Osteocyte (in vitro differentiated cells): ENCODE data around the gene FMNL3. TPM values are rescaled to one million over a fixed set of nuclear protein-coding genes. Genes with fewer than 3 reads are reported as not detected.

ENCODE experiments used
- DNase-seq: peaks from one replicate; pipeline ENCODE4 v3.0.0; 2021; ENCODE audit warnings: mixed read lengths; ENCODE audit not compliant: unreplicated experiment; ENCODE audit errors: extremely low spot score
- H3K27ac Mint-ChIP-seq: one replicate; pipeline ENCODE4 v1.8.0; 2021; ENCODE audit warnings: mild to moderate bottlenecking, mixed read lengths; ENCODE audit not compliant: unreplicated experiment
- H3K27me3 Mint-ChIP-seq: one replicate; pipeline ENCODE4 v1.8.0; 2021; ENCODE audit warnings: mixed read lengths; ENCODE audit not compliant: unreplicated experiment
- H3K36me3 Mint-ChIP-seq: one replicate; pipeline ENCODE4 v1.8.0; 2021; ENCODE audit warnings: mixed read lengths; ENCODE audit not compliant: unreplicated experiment
- H3K4me1 Mint-ChIP-seq: one replicate; pipeline ENCODE4 v1.8.0; 2021; ENCODE audit warnings: mixed read lengths; ENCODE audit not compliant: unreplicated experiment
- H3K4me3 Mint-ChIP-seq: one replicate; pipeline ENCODE4 v1.8.0; 2021; ENCODE audit warnings: mild to moderate bottlenecking, moderate library complexity, mixed read lengths; ENCODE audit not compliant: unreplicated experiment
- H3K9me3 Mint-ChIP-seq: one replicate; pipeline ENCODE4 v1.8.0; 2021; ENCODE audit warnings: mixed read lengths; ENCODE audit not compliant: unreplicated experiment
- total RNA-seq: library from RNA; stranded (reverse); gene quantifications from 2 replicates; pipeline ENCODE4 v1.2.1, GENCODE V29; 2021
- TF ChIP-seq, protein P1 (sequence below): fragments of 200-600 bp; sonication (generic); IDR thresholded peaks from 2 replicates; pipeline ENCODE4 v1.5.0; 2021; ENCODE audit warnings: antibody characterized with exemption, mild to moderate bottlenecking, moderate library complexity

The FMNL3 gene
- total RNA-seq, 1 donor from 2014 or later: 37.4 TPM

DNA sequence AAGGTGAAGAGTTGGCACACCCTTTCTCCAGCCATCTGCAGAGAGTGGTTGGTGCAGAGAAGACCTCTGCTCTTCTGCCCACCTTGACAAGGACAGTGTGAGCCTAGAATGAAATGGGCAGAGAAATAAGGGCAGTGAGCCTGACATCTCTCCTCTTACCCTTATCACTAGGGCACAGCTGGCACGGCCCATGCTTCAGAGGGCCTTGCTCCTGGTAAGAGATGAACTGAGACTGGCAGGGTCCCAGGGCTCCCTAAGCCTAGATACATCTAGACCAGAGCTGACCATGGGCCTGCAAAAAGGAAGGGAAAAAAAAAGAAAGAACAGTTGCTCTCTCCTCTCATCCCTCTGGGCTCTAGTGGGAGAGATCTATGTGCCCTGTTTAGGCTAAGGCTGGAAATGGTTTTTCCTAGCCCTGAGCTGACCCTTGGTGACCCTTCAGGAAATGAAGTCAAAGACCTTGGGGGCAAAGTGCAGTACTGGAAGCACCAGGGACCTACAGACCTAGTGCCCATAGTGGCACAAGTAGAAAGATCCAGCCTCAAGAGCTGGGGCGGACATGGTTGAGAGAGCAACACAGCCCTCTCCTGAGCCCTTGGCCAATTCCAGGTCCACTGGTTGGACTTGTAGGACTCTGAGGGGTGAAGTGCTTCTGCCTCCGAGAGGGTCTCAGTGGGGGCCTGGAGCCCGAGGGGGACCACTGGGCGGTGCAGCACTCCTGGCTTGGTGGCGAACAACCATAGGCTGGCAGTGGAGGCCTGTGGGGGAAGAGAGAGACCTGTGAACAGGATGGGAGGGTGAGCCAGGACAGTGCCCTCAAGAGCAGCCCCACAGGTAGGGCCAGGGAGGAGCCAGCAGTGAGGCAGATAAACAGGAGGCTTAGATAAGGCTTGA is 61.8 kb downstream of the FMNL3 start:
- H3K4me3 Mint-ChIP-seq: no peak overlapping the region
- H3K36me3 Mint-ChIP-seq: peaks cover 38% of the 10 kb centered on the region
- peak overlapping the region; percentile 35 for H3K27ac Mint-ChIP-seq
- H3K27me3 Mint-ChIP-seq: no peaks in the 10 kb centered on the region
- peaks cover 22% of the 10 kb centered on the region for H3K4me1 Mint-ChIP-seq
- no peaks in the 10 kb centered on the region for H3K9me3 Mint-ChIP-seq
- TF ChIP-seq, protein P1, sequence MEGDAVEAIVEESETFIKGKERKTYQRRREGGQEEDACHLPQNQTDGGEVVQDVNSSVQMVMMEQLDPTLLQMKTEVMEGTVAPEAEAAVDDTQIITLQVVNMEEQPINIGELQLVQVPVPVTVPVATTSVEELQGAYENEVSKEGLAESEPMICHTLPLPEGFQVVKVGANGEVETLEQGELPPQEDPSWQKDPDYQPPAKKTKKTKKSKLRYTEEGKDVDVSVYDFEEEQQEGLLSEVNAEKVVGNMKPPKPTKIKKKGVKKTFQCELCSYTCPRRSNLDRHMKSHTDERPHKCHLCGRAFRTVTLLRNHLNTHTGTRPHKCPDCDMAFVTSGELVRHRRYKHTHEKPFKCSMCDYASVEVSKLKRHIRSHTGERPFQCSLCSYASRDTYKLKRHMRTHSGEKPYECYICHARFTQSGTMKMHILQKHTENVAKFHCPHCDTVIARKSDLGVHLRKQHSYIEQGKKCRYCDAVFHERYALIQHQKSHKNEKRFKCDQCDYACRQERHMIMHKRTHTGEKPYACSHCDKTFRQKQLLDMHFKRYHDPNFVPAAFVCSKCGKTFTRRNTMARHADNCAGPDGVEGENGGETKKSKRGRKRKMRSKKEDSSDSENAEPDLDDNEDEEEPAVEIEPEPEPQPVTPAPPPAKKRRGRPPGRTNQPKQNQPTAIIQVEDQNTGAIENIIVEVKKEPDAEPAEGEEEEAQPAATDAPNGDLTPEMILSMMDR: no peak
- DNase-seq: no peak

DNA sequence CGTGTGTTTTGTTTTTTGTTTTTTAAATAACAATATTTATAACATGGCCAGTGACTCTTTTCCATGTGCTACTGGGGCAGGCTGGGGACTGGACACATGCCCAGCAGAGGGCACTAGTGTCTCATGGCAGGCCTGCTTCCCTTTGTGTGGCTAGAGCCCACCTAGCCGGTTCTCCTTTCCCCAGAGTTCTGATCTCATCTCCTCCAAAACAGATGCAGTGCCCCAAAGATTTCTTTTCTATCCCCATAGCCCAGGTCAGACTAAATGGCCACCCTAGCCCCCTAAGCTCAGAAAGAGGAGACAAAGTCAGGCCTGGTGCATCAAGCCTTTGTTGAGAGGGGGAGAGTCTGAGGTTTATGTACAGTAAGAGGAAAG is 62.6 kb downstream of the FMNL3 start:
- TF ChIP-seq, protein P1: peak; percentile 98
- peaks cover 37% of the 10 kb centered on the region for H3K36me3 Mint-ChIP-seq
- peaks cover 22% of the 10 kb centered on the region for H3K4me1 Mint-ChIP-seq
- H3K27ac Mint-ChIP-seq: peak overlapping the region; percentile 81
- no peaks in the 10 kb centered on the region for H3K9me3 Mint-ChIP-seq
- H3K27me3 Mint-ChIP-seq: no peaks in the 10 kb centered on the region
- peak; percentile 91 for DNase-seq
- no peak overlapping the region for H3K4me3 Mint-ChIP-seq

DNA sequence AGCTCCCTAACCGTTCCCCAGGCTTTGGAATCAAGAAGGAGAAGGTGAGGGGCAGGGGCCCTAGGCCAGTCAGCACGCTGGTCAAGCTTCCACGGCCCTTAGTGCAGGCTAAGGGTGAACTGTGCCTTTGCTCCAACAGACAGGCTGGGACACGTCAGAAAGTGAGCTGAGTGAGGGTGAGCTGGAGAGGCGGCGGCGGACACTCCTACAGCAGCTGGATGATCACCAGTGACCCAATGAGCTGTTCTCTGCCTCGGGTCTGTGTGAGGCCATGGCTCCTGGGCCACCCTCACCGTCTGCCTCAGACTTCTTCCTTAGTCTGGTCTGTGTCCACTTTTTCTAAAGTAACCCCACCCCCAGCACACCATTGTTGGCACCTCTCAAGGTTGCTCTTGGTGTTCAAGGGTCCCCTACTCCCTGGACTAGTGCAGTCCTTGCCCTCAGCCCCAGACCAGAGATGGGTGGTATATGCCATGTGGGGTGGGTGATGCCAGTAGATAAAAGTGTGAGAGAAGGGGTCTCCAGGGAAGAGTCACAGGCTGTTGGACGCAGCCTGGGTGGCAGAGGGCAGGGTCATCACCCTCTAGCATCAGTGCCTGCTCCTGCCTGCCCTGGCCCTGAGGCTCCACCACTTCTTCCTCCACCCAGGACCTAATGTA is 63.1 kb downstream of the FMNL3 start:
- no peak overlapping the region for H3K4me3 Mint-ChIP-seq
- H3K4me1 Mint-ChIP-seq: peaks cover 20% of the 10 kb centered on the region
- no peaks in the 10 kb centered on the region for H3K27me3 Mint-ChIP-seq
- H3K9me3 Mint-ChIP-seq: no peaks in the 10 kb centered on the region
- TF ChIP-seq, protein P1: no peak
- peak overlapping the region; percentile 81 for H3K27ac Mint-ChIP-seq
- H3K36me3 Mint-ChIP-seq: peaks cover 35% of the 10 kb centered on the region
- no peak for DNase-seq

DNA sequence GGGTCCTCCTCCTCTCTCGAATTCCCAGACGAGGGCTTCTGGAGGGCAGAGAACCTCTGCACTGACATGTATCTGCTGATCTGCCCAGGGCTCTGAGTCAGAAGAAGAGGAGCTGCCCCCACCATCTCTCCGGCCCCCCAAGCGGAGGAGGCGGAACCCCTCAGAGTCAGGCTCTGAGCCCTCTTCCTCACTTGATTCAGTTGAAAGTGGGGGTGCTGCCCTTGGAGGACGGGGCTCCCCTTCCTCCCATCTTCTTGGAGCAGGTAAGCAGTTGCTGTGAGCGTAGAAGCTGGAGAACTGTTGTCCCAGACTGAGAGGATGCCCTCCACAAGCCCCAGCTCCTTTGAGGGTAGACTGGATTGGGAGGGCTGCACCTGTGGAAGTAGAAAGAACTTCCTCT is 64.1 kb downstream of the FMNL3 start:
- Mint-ChIP-seq H3K9me3 (no peaks in the 10 kb centered on the region), H3K36me3 (peaks cover 30% of the 10 kb centered on the region), H3K4me3 (no peak overlapping the region), H3K27me3 (no peaks in the 10 kb centered on the region), H3K27ac (no peak overlapping the region), H3K4me1 (peaks cover 10% of the 10 kb centered on the region)
- TF ChIP-seq, protein P1: no peak
- DNase-seq: no peak

DNA sequence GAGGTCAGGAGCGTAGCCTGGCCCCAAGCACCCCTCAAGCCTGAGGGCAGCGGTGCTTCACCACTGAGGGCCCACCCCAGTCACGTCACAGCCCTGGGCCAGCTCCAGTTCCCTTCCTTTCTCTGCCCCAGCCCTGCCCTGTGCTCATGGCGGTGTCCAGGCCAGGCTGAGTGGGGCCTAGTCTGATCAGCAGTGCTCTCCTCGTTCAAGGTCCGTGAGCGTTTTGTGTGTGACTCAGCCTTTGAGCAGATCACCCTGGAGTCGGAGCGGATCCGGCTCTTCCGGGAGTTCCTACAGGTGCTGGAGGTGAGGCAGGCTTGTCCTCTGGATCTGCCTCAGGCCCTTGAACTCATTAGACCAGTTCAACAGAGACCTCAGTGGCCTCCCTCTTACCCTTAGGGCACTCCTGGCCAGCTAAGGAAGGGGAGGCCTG is 64.8 kb downstream of the FMNL3 start:
- Mint-ChIP-seq H3K27ac (no peak overlapping the region), H3K4me1 (peaks cover 9% of the 10 kb centered on the region), H3K9me3 (no peaks in the 10 kb centered on the region), H3K27me3 (no peaks in the 10 kb centered on the region), H3K36me3 (peaks cover 30% of the 10 kb centered on the region), H3K4me3 (no peak overlapping the region)
- DNase-seq: no peak
- TF ChIP-seq, protein P1: no peak
